Esophagus mucosa (tissue), 1 donor: Measurements from ENCODE around the gene KDM4F. TPM values are rescaled to one million over a fixed set of nuclear protein-coding genes. Genes with fewer than 3 reads are reported as not detected.
A peak's percentile ranks its signal among the peaks of the same experiment; 100 is the strongest.

Experiments
- ATAC-seq: fragments of 200-7000 bp; cut with Tn5 transposase; one replicate; pipeline ENCODE4 v1.9.1; 2020
- total RNA-seq: library from RNA; stranded (reverse); gene quantifications from one replicate; pipeline ENCODE4 v1.2.4, GENCODE V29; 2023
- donor health status: DM: yes; HTN: yes; CAD: no.

KDM4F gene
- total RNA-seq, 1 donor from 2014 or later, result not detected

GRCh38 chr11:95066716-95067038, 17.5 kb downstream of the KDM4F start, which contains the start of gene SRSF8:
Gene SRSF8 (plus strand): TSS chr11:95066919. CDS start chr11:95067227, 308 bp downstream.
- peak; percentile 37 for ATAC-seq

DNA sequence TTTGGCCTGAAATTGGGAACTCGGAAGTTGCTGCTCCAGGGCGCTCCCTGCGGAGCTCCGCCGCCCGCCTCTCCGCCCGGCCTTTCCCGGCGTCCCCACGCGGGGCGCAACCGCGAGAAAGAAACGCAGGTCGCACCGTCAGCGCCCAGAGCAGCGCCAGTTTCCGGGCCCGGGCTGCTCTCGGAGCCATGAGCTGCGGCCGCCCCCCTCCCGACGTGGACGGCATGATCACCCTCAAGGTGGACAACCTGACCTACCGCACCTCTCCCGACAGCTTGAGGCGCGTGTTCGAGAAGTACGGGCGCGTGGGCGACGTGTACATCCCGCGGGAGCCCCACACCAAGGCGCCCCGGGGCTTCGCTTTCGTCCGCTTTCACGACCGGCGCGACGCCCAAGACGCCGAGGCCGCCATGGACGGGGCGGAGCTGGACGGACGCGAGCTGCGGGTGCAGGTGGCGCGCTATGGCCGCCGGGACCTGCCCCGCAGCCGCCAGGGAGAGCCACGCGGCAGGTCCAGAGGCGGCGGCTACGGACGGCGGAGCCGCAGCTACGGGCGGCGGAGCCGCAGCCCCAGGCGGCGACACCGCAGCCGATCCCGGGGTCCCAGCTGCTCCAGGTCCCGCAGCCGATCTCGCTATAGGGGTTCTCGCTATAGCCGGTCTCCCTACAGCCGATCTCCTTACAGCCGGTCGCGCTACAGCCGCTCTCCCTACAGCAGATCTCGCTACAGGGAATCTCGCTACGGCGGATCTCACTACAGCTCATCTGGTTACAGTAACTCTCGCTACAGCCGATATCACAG, 18.0 kb downstream of the KDM4F start:
- ATAC-seq, result peak; percentile 78

DNA sequence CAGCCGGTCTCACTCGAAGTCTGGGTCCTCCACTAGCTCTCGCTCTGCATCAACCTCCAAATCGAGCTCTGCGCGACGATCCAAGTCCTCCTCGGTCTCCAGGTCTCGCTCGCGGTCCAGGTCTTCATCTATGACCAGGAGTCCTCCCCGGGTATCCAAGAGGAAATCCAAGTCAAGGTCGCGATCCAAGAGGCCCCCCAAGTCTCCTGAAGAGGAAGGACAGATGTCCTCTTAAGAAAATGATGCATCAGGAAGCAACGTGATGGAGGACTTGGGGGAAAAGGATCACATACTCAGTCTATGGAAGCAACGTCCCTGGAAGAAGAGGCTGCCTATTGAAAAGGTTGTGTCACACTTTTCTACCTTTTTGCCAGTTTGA, 18.6 kb downstream of the KDM4F start:
- ATAC-seq, result no peak

DNA sequence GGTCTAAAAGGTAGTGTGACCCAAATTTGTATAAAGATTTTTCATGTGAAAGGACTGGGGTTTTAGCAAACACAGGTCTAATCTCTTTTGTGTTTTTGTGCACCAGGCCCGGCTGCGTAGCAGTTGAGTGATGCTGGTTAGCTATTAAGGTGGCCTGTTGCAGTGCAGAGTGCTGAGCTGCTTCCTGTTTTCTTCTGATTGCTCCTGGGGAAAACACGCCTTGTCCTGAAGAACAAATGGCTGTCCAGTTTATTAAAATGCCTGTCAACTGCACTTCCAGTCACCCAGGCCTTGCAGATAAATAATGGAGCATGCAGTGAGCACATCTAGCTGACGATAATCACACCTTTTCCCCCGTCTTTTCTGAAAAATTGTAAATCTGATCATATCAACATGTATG, 19.3 kb downstream of the KDM4F start:
- peak; percentile 88 for ATAC-seq

DNA sequence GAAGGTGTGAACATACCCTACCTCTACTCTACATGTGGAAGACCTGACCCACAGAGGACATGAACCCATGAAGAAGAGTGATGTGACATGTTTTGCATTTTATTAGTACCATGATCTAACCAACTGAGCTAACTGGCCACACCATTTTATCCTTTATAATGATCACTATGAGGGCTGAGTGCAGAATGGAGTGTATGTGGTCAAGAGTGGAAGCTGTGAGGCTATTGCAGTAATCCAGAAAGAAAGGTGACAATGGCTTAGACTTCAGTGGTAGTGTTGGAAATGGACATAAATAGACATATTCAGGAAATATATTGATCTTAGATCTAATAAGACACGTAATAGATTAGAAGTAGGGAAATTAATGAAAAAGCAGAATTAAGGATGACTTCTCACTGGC, 21.2 kb downstream of the KDM4F start:
- ATAC-seq, result no peak

GRCh38 chr11:95072948-95073347, 23.7 kb downstream of the KDM4F start:
- ATAC-seq, result peak; percentile 59

DNA sequence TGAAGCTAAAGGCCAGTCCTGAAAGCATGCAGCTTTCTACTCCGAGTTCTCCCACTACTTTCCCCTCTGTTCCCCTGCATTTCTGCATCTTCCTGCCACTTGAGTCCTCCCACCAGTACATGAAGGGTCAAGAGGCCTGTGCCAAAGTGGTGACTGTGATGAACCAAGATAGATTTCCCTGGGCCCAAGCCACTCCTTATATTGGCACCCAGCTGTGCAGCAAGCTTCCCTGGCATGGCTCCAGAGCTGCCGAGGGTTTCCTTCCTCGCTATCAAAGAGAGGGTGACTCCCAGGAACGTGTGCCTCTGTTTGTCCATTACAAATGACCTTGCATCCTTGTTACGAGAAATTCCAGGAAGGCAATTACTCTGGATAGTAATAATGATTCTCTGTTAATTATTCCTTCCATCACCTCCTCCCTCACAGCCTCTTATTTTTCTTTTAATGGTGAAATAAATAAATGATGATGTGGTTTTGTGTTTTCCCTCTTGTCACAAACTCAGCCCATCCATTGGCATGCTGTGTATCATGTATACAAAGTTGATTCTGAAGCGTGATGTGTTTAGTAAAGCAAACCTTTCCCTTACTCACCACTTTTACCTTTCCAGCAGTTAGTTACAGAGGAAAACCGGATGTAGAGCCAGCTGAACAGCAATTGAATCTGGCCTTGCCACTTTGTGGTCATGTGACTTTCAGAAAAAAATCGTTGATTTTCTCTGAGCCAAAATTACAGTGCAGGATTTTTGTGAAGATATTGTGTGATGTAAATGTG, 25.8 kb downstream of the KDM4F start:
- ATAC-seq, result peak; percentile 51

- peak; percentile 68 for ATAC-seq
Measured at GRCh38 chr11:95076416-95076815, 27.2 kb downstream of the KDM4F start.

DNA sequence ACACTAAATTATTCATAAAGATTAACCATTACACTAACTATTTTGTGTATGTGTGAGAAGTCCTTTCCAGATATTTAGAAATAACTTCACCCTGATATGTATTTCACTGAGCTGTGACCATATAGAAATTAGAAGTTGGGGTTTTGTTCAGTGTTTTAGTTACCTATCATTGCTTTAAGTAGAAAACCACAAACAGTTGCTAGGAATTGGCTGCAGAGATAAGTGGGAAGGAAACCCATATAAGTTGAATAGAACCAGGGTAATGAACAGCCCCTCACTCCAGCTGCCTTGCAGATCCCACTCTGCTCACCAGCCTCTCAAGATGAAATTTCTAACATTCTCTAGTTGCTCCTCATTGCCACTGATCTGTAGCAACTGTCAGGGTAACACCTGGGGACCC, 27.8 kb downstream of the KDM4F start:
- ATAC-seq, result no peak

GRCh38 chr11:95078526-95078925, 29.3 kb downstream of the KDM4F start:
- ATAC-seq, result peak; percentile 31

DNA sequence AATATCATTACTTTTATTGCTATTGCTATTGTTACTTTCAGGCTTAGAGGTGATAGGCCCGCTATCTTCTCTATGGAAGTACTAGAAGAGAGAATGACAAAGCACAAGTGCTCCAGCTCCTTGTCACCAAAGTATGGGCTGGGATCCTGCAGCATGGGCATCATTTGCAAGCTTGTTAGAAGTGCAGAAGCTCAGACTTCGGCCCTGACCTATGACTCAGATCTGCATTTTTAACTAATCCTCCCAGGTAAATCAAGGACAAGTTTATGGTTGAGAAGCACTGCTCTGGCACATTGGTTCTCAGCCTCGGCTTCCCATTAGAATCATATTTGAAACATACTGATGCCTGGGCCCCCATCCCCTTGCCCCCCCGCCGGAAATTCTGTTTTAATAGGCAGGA, 31.8 kb downstream of the KDM4F start:
- no peak for ATAC-seq

GRCh38 chr11:95081412-95081811, 32.2 kb downstream of the KDM4F start:
- ATAC-seq, result no peak

DNA sequence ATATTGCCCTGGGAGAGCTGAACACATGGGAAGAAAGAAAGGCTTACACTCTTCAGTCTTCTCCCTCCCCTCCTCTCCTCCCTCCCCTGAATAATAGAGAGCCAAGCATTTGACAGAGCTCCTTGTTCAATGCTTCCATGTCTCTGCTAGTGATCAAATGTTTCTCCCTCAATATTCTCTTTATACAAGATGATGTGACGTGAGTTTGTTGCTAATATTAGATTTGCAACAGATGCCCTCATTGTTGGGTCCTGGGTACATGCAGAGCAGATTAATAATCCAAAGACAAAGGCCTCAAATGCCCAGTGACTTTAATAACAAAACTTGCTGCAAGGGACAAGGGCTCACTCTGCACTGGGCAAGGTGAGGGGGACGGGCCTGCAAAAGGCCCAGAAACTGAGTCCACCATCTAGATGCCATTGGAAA, 33.4 kb downstream of the KDM4F start:
- no peak for ATAC-seq

DNA sequence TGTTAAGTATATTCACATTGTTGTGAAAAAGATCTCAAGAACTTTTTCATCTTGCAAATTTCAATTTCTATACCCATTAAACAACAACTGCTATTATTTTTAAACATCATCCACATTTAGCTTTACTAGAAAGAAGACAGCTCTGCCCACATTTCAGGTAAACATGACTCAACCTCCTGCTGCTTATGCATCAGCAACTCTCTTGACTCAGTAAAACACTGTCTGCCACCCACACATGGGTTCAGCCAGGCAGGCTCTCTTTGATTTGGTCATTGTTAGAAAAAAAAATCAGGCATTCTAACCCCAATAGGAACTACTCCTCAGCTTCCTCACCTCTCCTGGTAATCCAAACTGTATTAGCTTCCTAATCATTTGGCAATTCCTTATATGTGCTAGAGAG, 35.3 kb downstream of the KDM4F start:
- ATAC-seq, result peak; percentile 71

GRCh38 chr11:95085117-95085816, 36.0 kb downstream of the KDM4F start:
- no peak for ATAC-seq

DNA sequence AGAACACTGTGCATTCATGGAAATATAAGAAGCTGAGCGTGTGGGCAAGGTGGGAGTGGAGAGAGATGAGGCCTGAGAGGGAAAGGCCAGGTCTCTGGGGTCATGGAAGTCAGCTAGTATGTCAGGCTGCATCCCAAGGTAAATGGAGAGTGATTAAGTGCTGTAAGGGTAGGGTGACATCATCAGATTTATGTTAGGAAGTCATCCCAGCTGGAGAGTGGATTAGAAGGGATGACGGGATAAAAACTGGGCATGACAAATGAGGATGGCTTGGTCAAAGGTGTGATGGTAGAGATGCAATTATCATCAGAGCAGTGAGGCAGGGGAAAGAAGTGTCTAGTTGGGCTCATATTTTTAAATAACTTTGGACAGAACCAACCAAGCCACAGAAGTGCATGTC, 36.9 kb downstream of the KDM4F start:
- no peak for ATAC-seq

- ATAC-seq, result no peak
Measured at GRCh38 chr11:95086836-95087570, 37.8 kb downstream of the KDM4F start.

DNA sequence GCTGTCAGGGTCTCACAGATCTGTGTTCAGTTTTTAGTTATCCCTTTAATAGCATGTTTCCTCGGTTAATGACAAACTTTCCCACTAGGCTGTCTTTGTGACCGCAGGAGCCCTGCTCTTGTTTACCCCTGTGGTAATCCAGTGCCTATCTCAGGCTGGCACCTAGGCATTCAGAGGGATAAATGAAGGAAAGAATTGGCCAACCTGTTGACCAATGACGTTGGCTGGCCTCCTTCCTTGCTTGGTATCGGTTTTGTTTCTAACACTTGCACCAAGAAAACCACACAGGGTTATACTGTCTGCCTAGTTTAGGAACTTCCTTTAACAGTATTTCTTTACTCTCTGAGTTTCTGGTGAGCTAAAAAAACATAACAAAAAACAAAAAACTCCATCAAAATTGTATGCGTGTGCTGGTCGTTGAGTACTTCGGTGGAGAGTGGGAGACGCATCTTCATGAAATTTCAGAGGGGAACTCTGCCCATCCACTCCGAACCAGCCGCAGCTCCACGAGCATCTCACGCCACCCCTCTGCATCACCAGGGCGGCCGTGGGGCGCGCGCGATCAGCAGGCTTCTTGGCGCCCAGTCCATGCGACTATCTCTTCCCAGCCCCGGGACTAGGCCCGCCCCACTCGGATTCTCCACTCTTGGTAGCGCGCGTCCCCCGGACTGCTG, 39.9 kb downstream of the KDM4F start:
- ATAC-seq, result peak; percentile 57

- peak; percentile 98 for ATAC-seq
Measured at GRCh38 chr11:95089620-95090542, 40.7 kb downstream of the KDM4F start, which contains the start of gene ENDOD1. Gene ENDOD1 (plus strand): TSS chr11:95089846. CDS start chr11:95089928, 82 bp downstream.

- no peak for ATAC-seq
Measured at GRCh38 chr11:95091663-95092180, 42.5 kb downstream of the KDM4F start.
